ENCODE data around the gene TMEM171. TPM values are rescaled to one million over a fixed set of nuclear protein-coding genes. Genes with fewer than 3 reads are reported as not detected.

The TMEM171 gene
- 5.5 and 30.2 TPM in 2 replicates for total RNA-seq

GRCh38 chr5:73120222-73121118 is at the start of gene TMEM171:
Gene TMEM171, plus strand, starts transcription at chr5:73120575. Its CDS starts 2,799 bp downstream, at chr5:73123374.

GRCh38 chr5:73172951-73173350 is 52.6 kb downstream of the TMEM171 start, which contains the start of gene TMEM174:
Gene TMEM174, plus strand, starts transcription at chr5:73173193. Its CDS starts 51 bp downstream, at chr5:73173244.

Other genes with a start within 250 kb of the TMEM171 start
- gene FCHO2, start 164.5 kb upstream of the TMEM171 start, total RNA-seq: 7.9 and 24.2 TPM in 2 replicates
- not detected in 2 replicates for gene TMEM174, start 52.6 kb downstream of the TMEM171 start, total RNA-seq

Data from placental pericyte (primary cell).